Measurements from ENCODE around the gene BATF.
"Not testable (repeated sequence)": the region's sequence is repeated elsewhere in the genome, so short reads cannot be mapped to it uniquely, and the experiment has no call there.

The BATF gene, protein sequence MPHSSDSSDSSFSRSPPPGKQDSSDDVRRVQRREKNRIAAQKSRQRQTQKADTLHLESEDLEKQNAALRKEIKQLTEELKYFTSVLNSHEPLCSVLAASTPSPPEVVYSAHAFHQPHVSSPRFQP

DNA sequence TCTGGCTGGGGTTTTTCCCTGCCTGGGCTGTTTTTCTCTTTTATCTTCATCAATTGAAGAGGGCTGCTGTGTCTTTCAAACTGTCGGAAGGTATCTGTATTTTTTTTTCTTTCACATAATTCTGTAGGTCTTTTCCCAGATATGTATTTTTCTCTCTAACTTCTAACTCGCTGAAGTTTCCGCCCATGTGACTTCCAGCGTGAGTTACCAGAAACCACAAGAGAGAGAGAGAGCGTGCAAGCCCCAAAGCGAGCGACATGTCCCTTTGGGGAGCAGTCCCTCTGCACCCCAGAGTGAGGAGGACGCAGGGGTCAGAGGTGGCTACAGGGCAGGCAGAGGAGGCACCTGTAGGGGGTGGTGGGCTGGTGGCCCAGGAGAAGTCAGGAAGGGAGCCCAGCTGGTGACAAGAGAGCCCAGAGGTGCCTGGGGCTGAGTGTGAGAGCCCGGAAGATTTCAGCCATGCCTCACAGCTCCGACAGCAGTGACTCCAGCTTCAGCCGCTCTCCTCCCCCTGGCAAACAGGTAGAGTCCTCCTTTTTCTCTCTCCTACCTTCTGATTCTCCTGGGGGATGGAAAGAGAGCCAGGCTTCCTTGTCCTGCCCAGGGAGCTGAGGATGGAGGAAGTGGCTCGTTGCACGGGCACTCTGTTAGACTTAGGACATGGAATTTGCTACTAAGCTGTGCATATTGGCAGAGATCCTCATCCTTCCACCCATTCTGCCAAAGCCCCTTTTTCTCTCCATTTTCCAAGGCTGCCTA, at the start of gene BATF:
TSS of gene BATF (plus strand) at position 246 of the 759 bp plus-strand sequence. CDS start at position 460, 214 bp downstream.
- peak within 1 kb of the TSS; percentile 95 for H3K27ac ChIP-seq
- peaks cover 53% of the 10 kb centered on the region for H3K4me1 ChIP-seq
- peak within 1 kb of the TSS; percentile 59 for H3K4me3 ChIP-seq (ENCODE audit: low read depth, low read length)
- H3K9ac ChIP-seq, result peak within 1 kb of the TSS; percentile 47
- H3K79me2 ChIP-seq, result peaks cover 29% of the 10 kb centered on the region
- H3K36me3 ChIP-seq (ENCODE audit: control insufficient read depth, insufficient read depth, low read length), result no peaks in the 10 kb centered on the region
- H2AFZ ChIP-seq, result peak within 1 kb of the TSS; percentile 92
- no peaks in the 10 kb centered on the region for H3K9me3 ChIP-seq (ENCODE audit: control insufficient read depth, low read length)
- TF ChIP-seq, protein P1, sequence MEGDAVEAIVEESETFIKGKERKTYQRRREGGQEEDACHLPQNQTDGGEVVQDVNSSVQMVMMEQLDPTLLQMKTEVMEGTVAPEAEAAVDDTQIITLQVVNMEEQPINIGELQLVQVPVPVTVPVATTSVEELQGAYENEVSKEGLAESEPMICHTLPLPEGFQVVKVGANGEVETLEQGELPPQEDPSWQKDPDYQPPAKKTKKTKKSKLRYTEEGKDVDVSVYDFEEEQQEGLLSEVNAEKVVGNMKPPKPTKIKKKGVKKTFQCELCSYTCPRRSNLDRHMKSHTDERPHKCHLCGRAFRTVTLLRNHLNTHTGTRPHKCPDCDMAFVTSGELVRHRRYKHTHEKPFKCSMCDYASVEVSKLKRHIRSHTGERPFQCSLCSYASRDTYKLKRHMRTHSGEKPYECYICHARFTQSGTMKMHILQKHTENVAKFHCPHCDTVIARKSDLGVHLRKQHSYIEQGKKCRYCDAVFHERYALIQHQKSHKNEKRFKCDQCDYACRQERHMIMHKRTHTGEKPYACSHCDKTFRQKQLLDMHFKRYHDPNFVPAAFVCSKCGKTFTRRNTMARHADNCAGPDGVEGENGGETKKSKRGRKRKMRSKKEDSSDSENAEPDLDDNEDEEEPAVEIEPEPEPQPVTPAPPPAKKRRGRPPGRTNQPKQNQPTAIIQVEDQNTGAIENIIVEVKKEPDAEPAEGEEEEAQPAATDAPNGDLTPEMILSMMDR (IDR thresholded peaks at IDR 0.05), result no peak
- H3K4me2 ChIP-seq (ENCODE audit: low read length), result peak within 1 kb of the TSS; percentile 77
- H3K27me3 ChIP-seq (ENCODE audit: control insufficient read depth, insufficient read depth, low read length), result no peaks in the 10 kb centered on the region

DNA sequence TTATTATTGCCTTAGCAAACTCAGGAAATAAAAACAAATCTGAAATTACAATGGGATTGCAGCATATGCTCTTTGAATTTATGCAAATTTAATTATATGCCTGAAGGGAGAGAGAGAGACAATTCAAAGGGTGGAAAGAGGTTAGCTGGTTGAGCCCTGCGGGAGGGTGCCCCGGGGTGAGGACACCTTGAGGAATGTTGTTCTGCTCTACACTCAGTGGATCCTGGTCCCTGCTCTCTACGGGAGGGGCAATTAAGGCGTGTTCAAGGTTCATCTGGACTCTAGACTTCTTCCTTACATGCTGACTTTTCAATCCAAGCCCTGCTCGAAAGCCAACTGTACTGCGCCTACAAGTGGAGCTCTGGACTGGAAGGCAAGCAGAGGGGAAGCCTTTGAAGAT, 48.1 kb upstream of the BATF start:
- H3K4me1 ChIP-seq; H3K9ac ChIP-seq; H3K4me2 ChIP-seq (ENCODE audit: low read length); H2AFZ ChIP-seq; H3K79me2 ChIP-seq; H3K36me3 ChIP-seq (ENCODE audit: control insufficient read depth, insufficient read depth, low read length); H3K27me3 ChIP-seq (ENCODE audit: control insufficient read depth, insufficient read depth, low read length); H3K4me3 ChIP-seq (ENCODE audit: low read depth, low read length); H3K9me3 ChIP-seq (ENCODE audit: control insufficient read depth, low read length); H3K27ac ChIP-seq: not testable (repeated sequence)

DNA sequence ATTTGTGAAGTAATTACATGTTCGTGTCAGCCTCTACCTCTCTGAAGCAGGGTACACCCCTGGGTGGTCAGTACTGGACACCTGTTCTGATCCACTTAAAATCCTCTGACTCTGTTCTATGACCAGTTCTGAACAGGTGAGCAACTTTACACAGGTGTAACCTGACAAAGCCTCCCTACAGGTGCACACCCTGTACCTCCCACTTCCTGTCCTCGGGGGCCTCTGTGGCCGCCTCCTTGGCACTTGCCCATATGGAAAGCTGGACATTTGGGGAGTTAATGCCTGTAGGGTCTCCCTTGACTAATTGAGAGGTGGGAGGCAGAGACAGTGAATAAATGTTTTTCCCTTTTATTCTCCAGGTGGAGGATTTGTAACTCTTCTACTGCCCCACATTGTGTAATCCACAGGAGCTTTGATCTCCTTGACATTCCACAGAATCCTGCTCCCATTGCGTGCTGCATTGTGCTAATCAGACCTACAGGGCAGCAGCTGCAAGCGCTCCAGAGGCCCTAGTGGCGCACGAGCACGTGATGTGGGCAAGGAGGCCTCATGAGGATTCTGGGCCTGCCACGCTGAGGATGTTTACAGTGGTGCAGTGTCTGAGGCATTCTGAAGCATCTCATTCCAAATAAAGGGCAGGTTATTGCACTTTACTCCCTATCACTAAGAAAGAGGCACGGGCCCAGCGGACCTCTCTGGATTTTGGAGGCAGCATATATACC, 45.8 kb upstream of the BATF start:
- H3K4me1 ChIP-seq, result no peaks in the 10 kb centered on the region
- H3K27ac ChIP-seq, result no peak overlapping the region
- H3K9ac ChIP-seq, result no peak overlapping the region
- H3K4me3 ChIP-seq (ENCODE audit: low read depth, low read length), result no peak overlapping the region
- no peak overlapping the region for H3K4me2 ChIP-seq (ENCODE audit: low read length)
- H3K79me2 ChIP-seq, result no peaks in the 10 kb centered on the region
- H3K27me3 ChIP-seq (ENCODE audit: control insufficient read depth, insufficient read depth, low read length), result no peaks in the 10 kb centered on the region
- no peaks in the 10 kb centered on the region for H3K9me3 ChIP-seq (ENCODE audit: control insufficient read depth, low read length)
- H3K36me3 ChIP-seq (ENCODE audit: control insufficient read depth, insufficient read depth, low read length), result no peaks in the 10 kb centered on the region
- no peak overlapping the region for H2AFZ ChIP-seq
- TF ChIP-seq, protein P1 (IDR thresholded peaks at IDR 0.05), result no peak

DNA sequence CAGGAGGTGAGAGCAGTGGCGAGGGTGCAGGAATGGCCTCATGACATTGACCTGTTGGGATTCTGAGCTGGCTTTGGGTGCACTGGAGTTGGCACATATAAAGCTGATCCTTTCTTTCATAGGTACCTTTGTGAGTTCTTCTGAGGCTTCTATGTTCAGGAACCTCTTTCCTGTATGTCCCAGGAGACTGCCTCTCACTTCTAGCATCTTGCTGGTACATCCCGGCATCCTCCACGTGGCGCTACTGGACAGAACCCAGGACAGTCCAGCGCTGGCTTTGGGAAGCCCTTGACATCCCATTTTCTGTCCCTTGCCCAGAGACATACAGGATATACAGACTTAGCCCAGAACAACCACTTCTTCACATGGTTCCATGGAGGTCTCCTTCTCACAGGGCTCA, 44.4 kb upstream of the BATF start:
- Histone ChIP-seq H3K27me3 (ENCODE audit: control insufficient read depth, insufficient read depth, low read length) (no peaks in the 10 kb centered on the region), H3K36me3 (ENCODE audit: control insufficient read depth, insufficient read depth, low read length) (no peaks in the 10 kb centered on the region), H3K4me3 (ENCODE audit: low read depth, low read length) (no peak overlapping the region), H3K79me2 (no peaks in the 10 kb centered on the region), H3K27ac (no peak overlapping the region), H2AFZ (no peak overlapping the region), H3K9me3 (ENCODE audit: control insufficient read depth, low read length) (no peaks in the 10 kb centered on the region), H3K9ac (no peak overlapping the region), H3K4me2 (ENCODE audit: low read length) (no peak overlapping the region), H3K4me1 (no peaks in the 10 kb centered on the region)
- TF ChIP-seq, protein P1 (IDR thresholded peaks at IDR 0.05), result no peak

DNA sequence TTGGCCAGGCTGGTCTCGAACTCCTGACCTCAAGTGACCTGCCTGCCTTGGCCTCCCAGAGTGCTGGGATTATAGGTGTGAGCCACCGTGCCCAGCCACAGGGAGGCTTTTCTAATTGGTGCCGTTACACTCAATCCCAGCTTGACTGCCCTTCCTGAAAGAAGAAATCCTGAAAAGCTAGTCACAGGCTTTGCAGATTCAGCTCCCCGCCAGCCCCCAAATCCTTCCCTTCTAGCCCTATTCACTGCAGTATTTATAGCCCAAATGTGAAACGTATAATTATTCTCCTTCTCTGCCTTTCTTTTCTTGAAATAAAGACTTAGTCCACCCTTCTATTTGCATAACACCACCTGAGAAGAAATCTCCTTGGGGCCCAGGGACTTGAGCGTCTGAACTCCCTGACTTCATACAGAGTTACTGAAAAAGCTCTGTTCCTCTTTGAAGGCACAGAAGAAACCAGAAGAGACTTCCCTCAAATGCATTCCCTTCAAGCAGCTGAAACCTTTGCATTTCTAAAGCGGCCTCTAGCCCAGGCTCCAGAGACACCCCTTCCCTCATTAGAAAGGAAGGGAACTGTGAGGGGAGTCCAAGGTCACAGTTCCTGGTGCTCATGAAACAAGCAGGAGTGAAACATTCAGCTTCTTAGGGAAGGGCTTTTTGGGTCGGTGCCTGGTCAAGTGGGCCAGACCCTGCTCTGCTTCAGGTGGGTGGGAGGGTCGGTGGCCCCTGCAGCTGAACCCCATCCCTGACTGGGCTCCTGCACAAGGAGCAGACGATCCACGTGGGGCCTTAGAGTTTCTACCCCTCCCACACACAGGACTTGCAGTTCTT, 42.3 kb upstream of the BATF start:
- no peaks in the 10 kb centered on the region for H3K9me3 ChIP-seq (ENCODE audit: control insufficient read depth, low read length)
- H3K4me2 ChIP-seq (ENCODE audit: low read length), result no peak overlapping the region
- H3K9ac ChIP-seq, result no peak overlapping the region
- H3K4me3 ChIP-seq (ENCODE audit: low read depth, low read length), result no peak overlapping the region
- no peak overlapping the region for H2AFZ ChIP-seq
- no peak overlapping the region for H3K27ac ChIP-seq
- no peaks in the 10 kb centered on the region for H3K36me3 ChIP-seq (ENCODE audit: control insufficient read depth, insufficient read depth, low read length)
- H3K79me2 ChIP-seq, result no peaks in the 10 kb centered on the region
- no peaks in the 10 kb centered on the region for H3K27me3 ChIP-seq (ENCODE audit: control insufficient read depth, insufficient read depth, low read length)
- no peaks in the 10 kb centered on the region for H3K4me1 ChIP-seq
- TF ChIP-seq, protein P1 (IDR thresholded peaks at IDR 0.05), result no peak

Measured in parathyroid adenoma (tissue), 2 donors.